NCI-H2171 (cell line): ENCODE results near the gene SPDYE9.
"Not testable (repeated sequence)": the region's sequence is repeated elsewhere in the genome, so short reads cannot be mapped to it uniquely, and the experiment has no call there.

ENCODE experiments used
- DNase-seq: peaks from one replicate; lab custom pipeline; 2025; lab: John Stamatoyannopoulos, UW

Gene SPDYE9

GRCh38 chr7:73085938-73086337 is at the start of gene SPDYE9:
Gene SPDYE9 (minus strand): TSS chr7:73086038. CDS start chr7:73084238, 1,800 bp downstream.
- DNase-seq, result not testable (repeated sequence)

- not testable (repeated sequence) for DNase-seq
Observed at GRCh38 chr7:73134866-73135265, 49.0 kb upstream of the SPDYE9 start.

DNA sequence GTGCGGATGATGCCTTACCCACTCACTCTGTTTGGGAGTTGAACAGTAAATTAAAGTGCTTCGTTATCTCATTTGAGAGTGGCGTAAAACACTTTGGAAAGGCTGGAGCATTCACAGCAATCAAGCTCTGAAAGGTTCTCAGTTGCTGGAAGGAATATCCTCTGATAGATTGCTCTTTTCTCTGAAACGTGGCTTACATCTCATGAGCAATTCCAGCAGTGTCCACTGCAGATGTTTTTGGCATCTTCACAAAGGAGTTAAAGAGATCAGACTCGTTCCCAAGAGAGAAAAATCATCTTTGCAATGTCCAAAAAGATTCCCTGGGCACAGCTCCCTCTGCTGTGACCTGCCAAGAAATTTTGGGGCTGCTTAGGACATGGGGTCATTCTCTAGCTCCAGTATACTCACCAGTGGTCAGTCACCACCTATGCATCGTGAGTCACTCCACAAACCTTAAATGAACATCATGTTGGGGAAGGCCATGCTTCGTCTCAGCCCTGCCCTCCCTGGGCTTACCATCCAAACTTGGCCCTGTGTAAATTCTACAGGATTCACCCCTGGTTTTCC is 46.9 kb upstream of the SPDYE9 start:
- not testable (repeated sequence) for DNase-seq

DNA sequence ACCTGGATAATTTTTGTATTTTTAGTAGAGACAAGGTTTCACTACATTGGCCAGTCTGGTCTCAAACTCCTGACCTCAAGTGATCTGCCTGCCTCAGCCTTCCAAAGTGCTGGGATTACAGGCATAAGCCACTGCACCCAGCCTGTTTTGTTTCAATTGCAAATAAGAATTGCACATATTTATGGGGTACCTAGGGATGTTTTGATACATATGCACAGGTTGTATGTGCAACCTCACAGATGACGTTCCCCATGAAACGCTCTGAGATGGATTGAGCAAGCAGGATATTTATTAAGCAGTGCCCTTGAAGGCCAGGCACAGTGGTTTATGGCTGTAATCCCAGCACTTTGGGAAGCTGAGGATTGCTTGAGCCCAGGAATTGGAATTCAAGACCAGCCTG is 44.8 kb upstream of the SPDYE9 start:
- DNase-seq, result not testable (repeated sequence)

DNA sequence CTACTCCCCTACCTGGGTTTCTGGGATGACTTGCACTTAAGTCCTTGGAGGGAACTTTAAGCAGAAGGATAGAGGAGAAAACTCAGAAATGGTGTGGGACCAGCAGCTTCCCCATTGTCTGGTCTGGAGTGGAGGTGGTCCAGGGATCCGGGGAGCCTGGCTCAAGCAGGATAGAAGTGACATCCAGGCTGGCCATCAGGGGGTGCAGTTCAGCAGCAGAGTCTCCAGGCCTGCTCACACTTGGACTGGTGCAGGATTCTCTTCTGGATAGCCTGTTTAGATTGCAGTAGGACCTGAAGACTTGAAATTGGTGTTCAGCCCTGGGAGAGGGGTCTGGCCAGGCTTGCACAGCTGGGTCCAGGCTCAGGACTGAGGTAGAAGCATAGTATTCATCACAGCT is 38.3 kb upstream of the SPDYE9 start:
- DNase-seq, result not testable (repeated sequence)

GRCh38 chr7:73122778-73123447 is 37.1 kb upstream of the SPDYE9 start:
- DNase-seq, result not testable (repeated sequence)

DNA sequence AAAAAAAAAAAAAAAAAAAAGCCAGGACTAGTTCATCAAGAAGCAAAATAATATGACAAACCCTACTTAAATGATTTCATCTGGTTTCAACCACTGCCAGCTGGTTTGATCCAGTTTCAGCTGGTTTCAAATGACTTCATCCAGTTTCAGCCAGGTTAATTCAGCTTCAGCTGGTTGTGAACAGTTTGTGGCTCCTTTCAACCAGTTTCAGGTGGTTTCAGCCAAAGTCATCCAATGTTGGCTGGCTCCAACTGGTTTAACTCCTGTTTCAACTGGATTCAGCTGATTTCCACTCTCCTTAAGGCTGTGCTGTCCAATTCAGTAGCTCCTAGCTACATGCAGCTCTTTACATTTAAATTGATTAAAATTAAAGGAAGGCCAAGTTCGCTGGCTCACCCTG is 32.3 kb upstream of the SPDYE9 start:
- not testable (repeated sequence) for DNase-seq

DNA sequence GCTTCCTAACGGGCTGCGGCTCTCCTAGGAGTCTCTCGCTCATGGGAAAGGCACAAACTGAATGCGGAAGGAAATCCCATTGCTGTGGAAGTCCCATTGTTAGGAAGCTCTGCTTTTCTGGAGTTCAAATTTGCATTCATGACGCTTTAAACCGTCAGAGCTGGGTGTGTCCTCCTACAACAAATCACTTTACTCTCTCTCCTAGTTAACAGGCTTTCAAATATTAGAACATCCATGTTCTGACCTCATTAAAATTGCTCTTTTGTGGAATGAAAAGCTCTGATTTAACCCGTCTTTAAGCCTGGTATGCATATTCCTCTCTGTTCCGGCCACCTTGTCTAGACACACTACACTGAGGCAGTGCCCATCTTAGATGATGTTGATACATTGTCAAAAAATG is 28.0 kb downstream of the SPDYE9 start, which contains the start of gene SPDYE11:
TSS of gene SPDYE11 (minus strand) at position 101 of the 400 bp plus-strand sequence. CDS start 1,800 bp downstream, outside the sequence.
- DNase-seq, result not testable (repeated sequence)

GRCh38 chr7:73029666-73030065 is 56.2 kb downstream of the SPDYE9 start, which contains the start of gene SPDYE8:
Gene SPDYE8 (minus strand): TSS chr7:73029766. CDS start chr7:73027966, 1,800 bp downstream.
- DNase-seq, result not testable (repeated sequence)
